ENCODE measurements around the gene MYEF2.

The MYEF2 gene, protein sequence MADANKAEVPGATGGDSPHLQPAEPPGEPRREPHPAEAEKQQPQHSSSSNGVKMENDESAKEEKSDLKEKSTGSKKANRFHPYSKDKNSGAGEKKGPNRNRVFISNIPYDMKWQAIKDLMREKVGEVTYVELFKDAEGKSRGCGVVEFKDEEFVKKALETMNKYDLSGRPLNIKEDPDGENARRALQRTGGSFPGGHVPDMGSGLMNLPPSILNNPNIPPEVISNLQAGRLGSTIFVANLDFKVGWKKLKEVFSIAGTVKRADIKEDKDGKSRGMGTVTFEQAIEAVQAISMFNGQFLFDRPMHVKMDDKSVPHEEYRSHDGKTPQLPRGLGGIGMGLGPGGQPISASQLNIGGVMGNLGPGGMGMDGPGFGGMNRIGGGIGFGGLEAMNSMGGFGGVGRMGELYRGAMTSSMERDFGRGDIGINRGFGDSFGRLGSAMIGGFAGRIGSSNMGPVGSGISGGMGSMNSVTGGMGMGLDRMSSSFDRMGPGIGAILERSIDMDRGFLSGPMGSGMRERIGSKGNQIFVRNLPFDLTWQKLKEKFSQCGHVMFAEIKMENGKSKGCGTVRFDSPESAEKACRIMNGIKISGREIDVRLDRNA

DNA sequence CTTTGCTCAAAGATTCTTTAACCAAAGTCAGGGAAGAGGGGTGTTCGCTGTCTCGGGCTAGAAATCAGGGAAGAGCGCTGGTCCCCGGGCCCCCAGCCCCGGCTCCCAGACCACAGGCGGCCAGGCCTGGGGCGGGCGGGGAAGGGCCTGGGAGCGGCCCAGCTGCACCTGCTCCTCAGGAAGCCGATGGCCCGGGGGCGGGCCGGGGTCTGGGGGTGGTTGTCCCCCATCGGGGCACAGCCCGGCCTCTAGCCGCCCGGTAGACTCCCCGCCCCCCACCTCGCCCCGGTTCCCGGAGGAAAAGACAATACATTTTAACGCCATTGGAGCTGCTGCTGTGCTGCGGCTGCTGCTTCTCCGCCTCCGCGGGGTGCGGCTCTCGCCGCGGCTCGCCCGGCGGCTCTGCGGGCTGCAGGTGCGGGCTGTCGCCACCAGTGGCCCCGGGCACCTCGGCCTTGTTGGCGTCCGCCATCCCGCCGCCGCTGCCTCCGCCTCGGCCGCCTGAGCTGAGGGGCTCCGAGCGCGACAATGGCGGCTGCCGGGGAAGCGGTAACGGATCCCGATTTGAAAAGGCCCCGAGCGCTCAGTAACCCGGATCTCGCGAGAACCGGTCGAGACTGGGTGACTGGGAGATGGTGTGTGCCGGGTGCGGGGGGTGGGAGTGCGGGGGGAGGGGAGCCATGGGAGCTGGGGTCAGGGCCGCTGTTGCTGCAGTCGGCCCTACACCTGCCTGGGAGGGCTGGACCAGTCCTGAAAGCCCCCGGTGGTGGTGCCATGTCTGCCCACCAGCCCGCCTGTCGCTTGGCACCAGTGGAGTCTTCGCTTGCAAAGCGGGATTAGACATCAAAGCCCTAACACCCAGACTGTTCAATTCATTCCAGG is at the start of gene MYEF2:
Gene MYEF2 (minus strand): TSS at position 530 of the 882 bp plus-strand sequence. CDS start 58 bp downstream, at position 472.
- Mint-ChIP-seq H3K36me3 (ENCODE audit: low read depth) (no peaks in the 10 kb centered on the region), H3K27me3 (peaks cover 21% of the 10 kb centered on the region), H3K9me3 (no peaks in the 10 kb centered on the region), H3K4me1 (ENCODE audit: low read depth) (no peaks in the 10 kb centered on the region), H3K4me3 (peak within 1 kb of the TSS; percentile 56), H3K27ac (no peak within 1 kb of the TSS)
- intact Hi-C loops (cut with micrococcal nuclease), result no loop called here

DNA sequence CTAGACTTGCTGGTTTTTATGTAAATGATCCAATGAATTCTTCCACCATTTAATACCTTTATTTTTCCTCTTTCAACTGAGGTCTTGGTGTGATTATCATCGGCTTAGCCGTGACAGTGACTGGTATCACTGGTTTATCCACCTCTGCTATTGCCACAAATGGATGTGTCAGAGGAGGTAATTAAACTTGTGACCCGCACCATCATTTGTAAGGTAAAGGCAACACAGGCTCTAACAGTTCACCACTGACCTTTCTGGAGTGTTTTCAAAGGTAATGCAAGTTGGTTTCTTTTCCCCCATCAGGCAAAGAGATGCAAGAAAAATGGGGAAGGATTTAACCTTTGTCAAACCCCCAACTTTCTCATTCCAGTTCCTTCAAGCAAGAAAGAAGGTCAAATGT is 47.7 kb upstream of the MYEF2 start:
- Mint-ChIP-seq H3K27me3 (no peaks in the 10 kb centered on the region), H3K27ac (no peak overlapping the region), H3K4me1 (ENCODE audit: low read depth) (no peaks in the 10 kb centered on the region), H3K36me3 (ENCODE audit: low read depth) (no peaks in the 10 kb centered on the region), H3K9me3 (no peaks in the 10 kb centered on the region), H3K4me3 (no peak overlapping the region)
- intact Hi-C loops (cut with micrococcal nuclease), result no loop called here

DNA sequence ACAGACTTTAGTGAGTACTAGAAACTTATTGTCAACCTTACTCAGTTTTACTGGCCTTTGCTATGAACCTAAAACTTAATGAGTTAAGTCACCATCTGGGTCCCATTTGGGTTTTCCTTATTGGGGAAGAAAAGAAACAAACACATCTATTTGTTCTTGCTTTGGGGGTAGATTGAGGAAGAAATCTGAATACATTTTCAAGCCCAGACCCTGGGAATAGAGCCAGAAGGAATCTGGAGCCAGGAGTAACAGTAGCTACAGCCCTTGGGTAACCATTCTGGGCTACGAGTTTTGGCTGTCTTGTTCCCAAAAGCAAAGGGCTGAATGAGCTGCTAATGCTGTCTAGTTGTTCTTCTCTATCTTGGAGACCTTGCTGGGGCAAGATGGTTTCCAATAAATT is 44.5 kb upstream of the MYEF2 start:
- no peaks in the 10 kb centered on the region for H3K9me3 Mint-ChIP-seq
- intact Hi-C loops (cut with micrococcal nuclease), result no loop called here
- H3K4me3 Mint-ChIP-seq, result no peak overlapping the region
- peaks cover 1% of the 10 kb centered on the region for H3K27me3 Mint-ChIP-seq
- H3K4me1 Mint-ChIP-seq (ENCODE audit: low read depth), result no peaks in the 10 kb centered on the region
- H3K36me3 Mint-ChIP-seq (ENCODE audit: low read depth), result no peaks in the 10 kb centered on the region
- no peak overlapping the region for H3K27ac Mint-ChIP-seq

DNA sequence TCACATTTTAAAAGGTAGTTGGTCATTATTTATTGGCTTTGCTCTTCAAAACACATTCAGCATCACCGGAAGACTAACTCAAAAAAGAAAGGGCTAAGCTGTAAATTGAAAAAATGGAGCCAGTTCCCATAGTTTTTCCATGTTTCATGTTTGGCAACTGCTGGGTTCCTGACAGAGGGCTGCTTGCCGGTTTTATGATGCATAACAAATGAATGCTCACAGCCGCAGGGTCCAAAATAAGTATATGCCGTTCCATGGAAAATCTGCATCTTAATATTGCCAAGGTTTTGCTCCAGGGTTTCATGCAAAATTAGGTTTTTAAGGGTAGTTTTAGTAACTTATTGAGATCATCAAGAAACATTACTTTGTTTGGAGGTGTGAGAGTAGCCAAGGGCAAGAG is 43.8 kb upstream of the MYEF2 start:
- Mint-ChIP-seq H3K36me3 (ENCODE audit: low read depth) (no peaks in the 10 kb centered on the region), H3K4me3 (no peak overlapping the region), H3K4me1 (ENCODE audit: low read depth) (no peaks in the 10 kb centered on the region), H3K27me3 (peaks cover 1% of the 10 kb centered on the region), H3K9me3 (no peaks in the 10 kb centered on the region), H3K27ac (no peak overlapping the region)
- intact Hi-C loops (cut with micrococcal nuclease), result no loop called here

DNA sequence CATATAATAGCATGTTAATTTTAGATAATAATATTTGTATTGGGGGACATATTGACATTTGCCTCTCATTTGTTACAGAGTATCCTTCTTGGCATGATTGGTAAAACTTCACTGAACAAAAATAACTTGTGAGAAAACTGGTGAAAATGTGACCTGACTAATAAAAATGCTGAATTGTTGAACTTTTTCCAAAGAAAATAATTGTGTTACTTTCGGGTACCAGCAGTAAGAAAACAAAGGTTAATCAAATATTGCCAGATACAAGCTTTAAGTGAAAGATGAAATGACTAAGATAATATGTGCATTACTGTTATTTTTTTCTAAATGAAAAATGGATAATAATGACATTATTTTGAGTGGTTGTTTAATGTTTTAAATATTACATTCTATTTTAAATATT is 43.2 kb upstream of the MYEF2 start:
- Mint-ChIP-seq H3K4me1 (ENCODE audit: low read depth) (no peaks in the 10 kb centered on the region), H3K4me3 (no peak overlapping the region), H3K36me3 (ENCODE audit: low read depth) (no peaks in the 10 kb centered on the region), H3K27me3 (peaks cover 1% of the 10 kb centered on the region), H3K27ac (no peak overlapping the region), H3K9me3 (no peaks in the 10 kb centered on the region)
- intact Hi-C loops (cut with micrococcal nuclease), result no loop called here

DNA sequence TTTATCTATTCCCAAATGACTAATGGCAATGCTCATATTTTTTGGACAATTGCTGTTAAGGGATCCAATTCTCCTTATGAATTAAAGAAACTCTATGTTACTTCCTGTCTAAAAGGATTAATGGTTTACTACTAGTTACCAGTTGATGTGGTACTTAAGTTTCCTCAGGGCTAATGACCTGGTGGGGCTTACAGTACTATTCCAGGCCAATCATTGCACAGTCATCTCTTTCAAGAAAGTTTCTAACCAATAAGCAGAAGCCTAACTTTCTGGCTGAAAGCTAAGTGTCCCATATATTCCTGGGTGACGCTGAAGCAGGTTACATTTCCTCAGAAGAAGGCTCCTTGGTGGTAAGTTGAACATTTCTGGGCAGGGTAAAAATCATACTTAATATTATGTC is 27.9 kb upstream of the MYEF2 start, which contains the start of gene SLC12A1:
Gene SLC12A1 (plus strand): TSS at position 322 of the 400 bp plus-strand sequence. CDS start 1,418 bp downstream, outside the sequence.
- Mint-ChIP-seq H3K27ac (no peak within 1 kb of the TSS), H3K36me3 (ENCODE audit: low read depth) (no peaks in the 10 kb centered on the region), H3K4me1 (ENCODE audit: low read depth) (no peaks in the 10 kb centered on the region), H3K27me3 (no peaks in the 10 kb centered on the region), H3K4me3 (no peak within 1 kb of the TSS), H3K9me3 (no peaks in the 10 kb centered on the region)
- intact Hi-C loops (cut with micrococcal nuclease), result no loop called here

DNA sequence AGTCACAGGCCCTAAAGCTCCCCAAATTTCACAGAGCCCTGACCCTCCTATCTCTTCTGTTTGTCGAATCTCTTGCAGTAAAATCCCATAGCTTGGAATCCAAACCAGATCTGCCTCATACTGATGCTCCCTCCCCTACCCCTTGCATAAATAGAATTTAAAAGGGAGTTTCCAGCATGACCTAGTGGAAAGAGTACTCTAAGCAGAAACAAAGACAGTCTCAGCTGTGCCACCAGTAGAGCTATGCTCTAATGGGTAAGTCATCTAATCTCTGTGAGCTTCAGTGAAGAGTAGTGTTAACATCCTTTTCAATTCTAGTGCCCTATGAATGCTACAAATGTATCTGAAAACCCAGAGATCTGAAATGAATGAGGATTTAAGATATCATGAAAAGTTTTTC is 24.0 kb upstream of the MYEF2 start:
- Mint-ChIP-seq H3K4me3 (no peak overlapping the region), H3K27ac (no peak overlapping the region), H3K27me3 (peaks cover 3% of the 10 kb centered on the region), H3K36me3 (ENCODE audit: low read depth) (no peaks in the 10 kb centered on the region), H3K4me1 (ENCODE audit: low read depth) (no peaks in the 10 kb centered on the region), H3K9me3 (no peaks in the 10 kb centered on the region)
- intact Hi-C loops (cut with micrococcal nuclease), result no loop called here

DNA sequence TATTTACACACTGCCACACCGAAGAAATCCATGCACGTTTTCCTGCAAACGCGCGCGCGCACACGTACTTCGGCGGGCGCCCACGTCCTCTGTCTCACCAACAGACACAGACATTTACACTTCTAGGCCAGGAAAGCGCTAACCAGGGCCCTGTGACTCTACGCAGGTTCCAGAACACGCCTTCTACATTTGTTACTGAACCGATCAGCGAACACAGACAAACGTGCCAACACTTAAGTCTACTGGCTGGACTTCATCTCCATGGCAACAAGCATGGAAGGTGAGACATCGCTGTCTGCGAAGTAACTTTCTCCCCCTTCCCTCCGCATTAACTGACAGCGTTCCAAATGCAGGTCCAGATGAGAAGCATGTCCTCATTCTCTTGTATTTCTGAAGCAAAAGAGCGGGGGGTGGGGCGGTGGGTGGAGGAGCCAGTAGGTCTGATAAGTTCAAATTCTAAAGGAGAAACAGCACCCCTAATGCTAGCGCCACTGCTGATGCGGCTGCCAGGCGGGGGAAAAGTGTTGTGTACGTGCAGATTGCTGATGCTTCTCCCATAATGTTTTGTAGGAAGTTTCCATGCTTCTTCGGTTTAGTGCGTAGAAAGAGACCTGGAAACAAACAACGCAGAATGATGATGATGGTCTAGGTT is 13.6 kb upstream of the MYEF2 start, which contains the start of gene CTXN2:
Gene CTXN2 (plus strand): TSS at position 92 of the 652 bp plus-strand sequence. CDS start 9,636 bp downstream, outside the sequence.
- H3K9me3 Mint-ChIP-seq, result no peaks in the 10 kb centered on the region
- intact Hi-C loops (cut with micrococcal nuclease), result loop anchor here (10.0 kb wide), 1 partner anchor 57 kb away; no protein-coding TSS in a partner anchor
- H3K4me3 Mint-ChIP-seq, result no peak within 1 kb of the TSS
- peaks cover 11% of the 10 kb centered on the region for H3K4me1 Mint-ChIP-seq (ENCODE audit: low read depth)
- H3K36me3 Mint-ChIP-seq (ENCODE audit: low read depth), result no peaks in the 10 kb centered on the region
- peaks cover 14% of the 10 kb centered on the region for H3K27me3 Mint-ChIP-seq
- H3K27ac Mint-ChIP-seq, result no peak within 1 kb of the TSS

DNA sequence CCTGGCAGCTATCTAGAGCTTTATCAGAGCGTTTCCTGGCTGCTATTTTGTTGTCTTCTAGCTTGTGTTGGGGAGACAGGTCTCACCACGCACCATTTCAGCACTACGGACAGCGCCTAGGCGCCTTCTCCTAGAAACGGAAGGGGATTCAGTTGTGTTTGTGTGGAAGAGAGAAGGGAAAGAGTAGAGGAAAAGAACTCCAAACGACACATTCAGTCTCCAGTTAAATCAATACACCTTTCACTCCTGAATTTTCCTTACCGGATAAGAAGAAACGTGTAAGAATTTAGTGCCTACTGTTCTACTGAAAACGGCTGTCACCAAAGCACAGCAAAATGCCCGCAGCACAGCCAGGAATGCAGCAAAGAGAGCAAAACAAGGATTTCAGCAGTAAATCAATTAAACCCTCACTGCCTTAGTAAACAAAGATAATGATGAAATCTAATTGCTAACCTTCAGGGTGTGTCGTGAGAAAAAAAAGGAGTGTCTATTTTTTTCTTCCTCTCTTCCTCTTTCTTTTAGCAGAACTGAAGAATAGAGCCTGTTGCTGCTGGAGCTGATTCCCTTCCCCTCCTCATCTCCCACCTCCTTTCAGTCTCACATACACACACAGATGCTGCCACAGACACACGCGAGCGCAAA is 13.0 kb upstream of the MYEF2 start:
- Mint-ChIP-seq H3K4me1 (ENCODE audit: low read depth) (peaks cover 11% of the 10 kb centered on the region), H3K4me3 (no peak overlapping the region), H3K27ac (no peak overlapping the region), H3K9me3 (no peaks in the 10 kb centered on the region), H3K27me3 (peaks cover 14% of the 10 kb centered on the region), H3K36me3 (ENCODE audit: low read depth) (no peaks in the 10 kb centered on the region)
- intact Hi-C loops (cut with micrococcal nuclease), result loop anchor here (10.0 kb wide), 1 partner anchor 56 kb away; no protein-coding TSS in a partner anchor

DNA sequence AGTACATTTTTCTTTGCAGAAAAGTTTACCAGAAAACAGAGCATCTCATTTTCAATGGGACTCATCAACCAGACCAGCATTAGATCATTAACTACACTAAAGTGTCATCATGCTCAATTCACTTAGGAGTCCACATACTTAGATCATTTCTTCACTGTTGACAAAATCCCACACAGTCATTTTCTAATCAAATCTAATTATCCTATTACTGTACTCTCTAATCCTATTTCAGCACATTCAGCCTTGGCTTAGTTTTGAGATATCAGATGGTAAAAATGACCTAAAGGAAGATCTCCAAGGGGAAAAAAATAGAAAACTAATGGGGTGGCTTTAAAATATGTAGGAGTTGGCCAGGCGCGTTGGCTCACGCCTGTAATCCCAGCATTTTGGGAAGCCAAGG is 8.2 kb upstream of the MYEF2 start:
- H3K4me3 Mint-ChIP-seq, result no peak overlapping the region
- peaks cover 7% of the 10 kb centered on the region for H3K4me1 Mint-ChIP-seq (ENCODE audit: low read depth)
- peaks cover 6% of the 10 kb centered on the region for H3K27me3 Mint-ChIP-seq
- H3K27ac Mint-ChIP-seq, result no peak overlapping the region
- intact Hi-C loops (cut with micrococcal nuclease), result no loop called here
- no peaks in the 10 kb centered on the region for H3K9me3 Mint-ChIP-seq
- H3K36me3 Mint-ChIP-seq (ENCODE audit: low read depth), result no peaks in the 10 kb centered on the region

DNA sequence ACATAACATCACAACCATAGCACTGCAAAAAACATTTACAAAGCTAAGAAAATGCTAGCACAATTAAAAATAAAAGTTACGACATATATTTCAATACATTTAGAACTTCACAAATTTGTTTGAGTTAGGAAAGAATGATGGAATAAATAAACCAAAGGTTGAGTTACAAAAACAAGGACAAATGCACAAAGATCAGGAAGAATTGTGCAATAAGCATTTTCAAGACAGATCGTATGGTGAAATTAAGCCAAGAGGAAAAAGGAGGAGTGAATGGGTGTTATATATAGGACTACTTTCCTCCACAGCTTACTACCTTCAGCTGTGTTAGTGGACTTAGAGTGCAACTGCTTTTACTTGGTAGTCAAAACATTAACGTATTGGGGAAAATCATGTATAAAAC is 7.4 kb upstream of the MYEF2 start:
- H3K36me3 Mint-ChIP-seq (ENCODE audit: low read depth), result no peaks in the 10 kb centered on the region
- H3K4me3 Mint-ChIP-seq, result no peak overlapping the region
- H3K4me1 Mint-ChIP-seq (ENCODE audit: low read depth), result no peaks in the 10 kb centered on the region
- no peak overlapping the region for H3K27ac Mint-ChIP-seq
- peaks cover 4% of the 10 kb centered on the region for H3K27me3 Mint-ChIP-seq
- intact Hi-C loops (cut with micrococcal nuclease), result no loop called here
- H3K9me3 Mint-ChIP-seq, result no peaks in the 10 kb centered on the region

DNA sequence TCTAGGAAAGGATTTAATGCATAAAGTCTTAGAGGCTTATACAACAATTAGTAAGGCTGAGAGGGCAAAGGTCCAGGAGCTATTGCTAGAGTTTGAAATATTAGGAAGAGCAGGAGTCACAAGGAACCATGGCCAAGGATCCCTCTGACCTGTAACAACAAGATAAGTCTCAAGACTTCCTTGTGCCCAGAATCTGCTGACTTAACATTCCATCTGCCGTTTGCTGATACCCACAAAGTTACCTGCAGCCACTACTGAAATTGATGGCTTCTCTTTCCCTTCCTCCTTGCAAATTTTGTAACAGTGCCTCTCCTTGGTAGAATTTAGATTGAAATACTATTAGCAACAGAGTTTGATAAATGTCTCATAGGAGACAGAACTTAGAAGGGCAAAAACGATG is 4.7 kb upstream of the MYEF2 start:
- Mint-ChIP-seq H3K4me1 (ENCODE audit: low read depth) (no peaks in the 10 kb centered on the region), H3K27ac (no peak overlapping the region), H3K4me3 (no peak overlapping the region), H3K27me3 (peaks cover 16% of the 10 kb centered on the region), H3K36me3 (ENCODE audit: low read depth) (no peaks in the 10 kb centered on the region), H3K9me3 (no peaks in the 10 kb centered on the region)
- intact Hi-C loops (cut with micrococcal nuclease), result no loop called here

DNA sequence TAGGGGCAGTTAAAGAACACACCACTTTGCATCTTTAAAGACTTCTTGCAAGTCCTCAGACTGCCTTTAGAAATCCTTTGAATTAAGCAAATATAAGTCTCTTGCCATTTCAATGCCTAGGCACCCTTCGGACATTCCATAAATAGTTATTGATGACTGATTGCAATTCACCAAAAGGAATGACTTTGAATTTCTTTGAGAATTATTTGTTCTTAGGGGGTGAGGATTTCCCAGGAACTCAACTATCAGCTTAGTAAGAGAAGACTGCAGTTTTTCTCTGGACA is 495 bp upstream of the MYEF2 start:
- Mint-ChIP-seq H3K27me3 (peaks cover 21% of the 10 kb centered on the region), H3K4me3 (no peak overlapping the region), H3K4me1 (ENCODE audit: low read depth) (no peaks in the 10 kb centered on the region), H3K9me3 (no peaks in the 10 kb centered on the region), H3K36me3 (ENCODE audit: low read depth) (no peaks in the 10 kb centered on the region), H3K27ac (no peak overlapping the region)
- intact Hi-C loops (cut with micrococcal nuclease), result no loop called here
